Astrocyte (in vitro differentiated cells and primary cell): Measurements from ENCODE around the gene PRSS50. TPM values are rescaled to one million over a fixed set of nuclear protein-coding genes. Genes with fewer than 3 reads are reported as not detected.

Source experiments
- DNase-seq: peaks from one replicate; pipeline ENCODE4 v3.0.0-alpha.2; 2010; ENCODE audit warnings: low read depth
- FAIRE-seq: peaks from 2 replicates; lab custom pipeline; 2011; peaks lifted over from hg19 to GRCh38; lab: Jason Lieb, UNC
- H2AFZ ChIP-seq: 2 replicates; pipeline ENCODE4 v1.6.0; 2012; ENCODE audit warnings: low read depth, low read length, inconsistent platforms
- H3K27ac ChIP-seq: 2 replicates; pipeline ENCODE4 v1.5.1; 2011; ENCODE audit warnings: low read depth, low read length, inconsistent platforms
- H3K27me3 ChIP-seq: 2 replicates; pipeline ENCODE4 v1.6.0; 2011; ENCODE audit warnings: low read length, inconsistent platforms; ENCODE audit not compliant: insufficient read depth
- H3K36me3 ChIP-seq: 2 replicates; pipeline ENCODE4 v1.5.1; 2011; ENCODE audit warnings: low read length, inconsistent platforms; ENCODE audit not compliant: insufficient read depth
- H3K4me1 ChIP-seq: 2 replicates; pipeline ENCODE4 v1.5.1; 2011; ENCODE audit warnings: low read length, inconsistent platforms; ENCODE audit not compliant: insufficient read depth
- H3K4me2 ChIP-seq: 2 replicates; pipeline ENCODE4 v1.6.0; 2012; ENCODE audit warnings: low read length, inconsistent platforms
- H3K4me3 ChIP-seq: 2 replicates; pipeline ENCODE4 v1.5.1; 2011; ENCODE audit warnings: low read depth, mild to moderate bottlenecking, low read length, inconsistent platforms; ENCODE audit not compliant: insufficient read depth
- H3K79me2 ChIP-seq: 2 replicates; pipeline ENCODE4 v1.6.0; 2012; ENCODE audit warnings: mild to moderate bottlenecking, low read length, inconsistent platforms; ENCODE audit not compliant: insufficient read depth
- H3K9ac ChIP-seq: 2 replicates; pipeline ENCODE4 v1.6.0; 2012; ENCODE audit warnings: mild to moderate bottlenecking, low read length, inconsistent platforms
- H3K9me3 ChIP-seq: 2 replicates; pipeline ENCODE4 v1.5.1; 2012; ENCODE audit warnings: low read depth, mild to moderate bottlenecking, low read length, inconsistent platforms; ENCODE audit not compliant: insufficient read depth
- H4K20me1 ChIP-seq: 2 replicates; pipeline ENCODE4 v1.6.0; 2012; ENCODE audit warnings: low read length, inconsistent platforms; ENCODE audit not compliant: insufficient read depth
- H3K27ac Mint-ChIP-seq: one replicate; pipeline ENCODE4 v1.8.0; 2021; ENCODE audit warnings: mild to moderate bottlenecking, mixed read lengths; ENCODE audit not compliant: unreplicated experiment
- H3K27me3 Mint-ChIP-seq: one replicate; pipeline ENCODE4 v1.8.0; 2021; ENCODE audit warnings: low read depth, mixed read lengths; ENCODE audit not compliant: unreplicated experiment
- H3K36me3 Mint-ChIP-seq: one replicate; pipeline ENCODE4 v1.8.0; 2021; ENCODE audit warnings: low read depth, mixed read lengths; ENCODE audit not compliant: unreplicated experiment
- H3K4me1 Mint-ChIP-seq: one replicate; pipeline ENCODE4 v1.8.0; 2021; ENCODE audit warnings: low read depth, mixed read lengths; ENCODE audit not compliant: unreplicated experiment
- H3K4me3 Mint-ChIP-seq: one replicate; pipeline ENCODE4 v1.8.0; 2021; ENCODE audit warnings: mild to moderate bottlenecking, moderate library complexity, mixed read lengths; ENCODE audit not compliant: unreplicated experiment
- H3K9me3 Mint-ChIP-seq: one replicate; pipeline ENCODE4 v1.8.0; 2021; ENCODE audit warnings: mild to moderate bottlenecking, mixed read lengths; ENCODE audit not compliant: unreplicated experiment
- EZH2 ChIP-seq: IDR thresholded peaks from 2 replicates; pipeline ENCODE4 v1.6.1; 2012; ENCODE audit warnings: mild to moderate bottlenecking, low read length, inconsistent platforms; ENCODE audit not compliant: insufficient read depth
- total RNA-seq: library from RNA; stranded (reverse); gene quantifications from 2 replicates; pipeline ENCODE4 v1.2.1, GENCODE V29; 2021
- TF ChIP-seq, protein P1 (sequence below): IDR thresholded peaks from 2 replicates; pipeline ENCODE4 v1.5.1; 2011; ENCODE audit warnings: low read depth, mild to moderate bottlenecking, inconsistent platforms, low read length, moderate library complexity; ENCODE audit not compliant: insufficient read depth

Gene PRSS50
- total RNA-seq, 1 donor from 2014 or later, result not detected

DNA sequence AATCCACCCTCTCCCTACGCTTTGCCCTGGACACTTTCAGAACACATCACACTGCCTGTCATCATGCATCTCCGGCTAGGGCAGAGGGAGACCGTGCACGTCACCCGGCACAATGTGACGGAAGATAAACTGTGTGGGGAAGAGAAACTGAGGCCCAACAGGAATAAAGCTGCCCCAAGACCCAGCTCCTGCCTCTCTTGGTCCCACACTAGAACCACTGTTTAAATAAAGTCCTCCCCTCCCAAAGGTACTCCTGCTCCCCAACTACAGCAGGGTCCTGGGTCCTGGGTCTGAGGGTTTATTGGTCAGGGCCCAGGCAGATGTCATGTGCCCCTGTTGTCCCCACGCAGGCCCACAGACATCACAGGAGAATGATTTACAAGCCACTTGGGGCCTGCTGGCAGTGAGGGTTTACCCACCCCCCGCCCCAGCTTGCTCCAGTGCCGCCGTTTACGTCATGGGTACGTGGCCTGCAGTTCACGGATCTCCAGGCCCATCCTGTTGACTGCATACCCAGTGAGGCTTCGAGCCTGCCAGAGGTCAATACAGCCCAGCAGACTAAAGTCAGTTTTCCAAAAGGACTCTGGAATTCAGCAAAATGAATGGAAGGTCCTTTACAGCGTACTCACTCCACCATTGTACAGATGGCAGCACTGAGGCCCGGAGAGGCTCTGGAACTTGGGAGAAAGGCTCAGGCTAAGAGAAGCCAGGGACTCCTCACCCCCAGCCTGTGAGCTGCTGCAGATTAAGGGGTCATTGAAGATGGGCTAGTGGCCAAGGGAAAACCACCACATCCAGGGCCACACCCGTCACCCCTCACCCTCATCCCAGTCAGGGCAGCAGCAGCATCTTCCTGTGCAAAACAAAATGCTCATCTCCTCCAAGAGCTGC is 47.4 kb downstream of the PRSS50 start:
- Mint-ChIP-seq H3K27me3 (peaks cover 32% of the 10 kb centered on the region), H3K9me3 (peaks cover 2% of the 10 kb centered on the region), H3K36me3 (peaks cover 18% of the 10 kb centered on the region), H3K27ac (no peak overlapping the region), H3K4me3 (no peak overlapping the region), H3K4me1 (peaks cover 1% of the 10 kb centered on the region)
- no peaks in the 10 kb centered on the region for H3K79me2 ChIP-seq
- H3K4me3 ChIP-seq, result no peak overlapping the region
- no peaks in the 10 kb centered on the region for H3K27me3 ChIP-seq
- H3K36me3 ChIP-seq, result no peaks in the 10 kb centered on the region
- TF ChIP-seq EZH2, result no peak
- TF ChIP-seq, protein P1, sequence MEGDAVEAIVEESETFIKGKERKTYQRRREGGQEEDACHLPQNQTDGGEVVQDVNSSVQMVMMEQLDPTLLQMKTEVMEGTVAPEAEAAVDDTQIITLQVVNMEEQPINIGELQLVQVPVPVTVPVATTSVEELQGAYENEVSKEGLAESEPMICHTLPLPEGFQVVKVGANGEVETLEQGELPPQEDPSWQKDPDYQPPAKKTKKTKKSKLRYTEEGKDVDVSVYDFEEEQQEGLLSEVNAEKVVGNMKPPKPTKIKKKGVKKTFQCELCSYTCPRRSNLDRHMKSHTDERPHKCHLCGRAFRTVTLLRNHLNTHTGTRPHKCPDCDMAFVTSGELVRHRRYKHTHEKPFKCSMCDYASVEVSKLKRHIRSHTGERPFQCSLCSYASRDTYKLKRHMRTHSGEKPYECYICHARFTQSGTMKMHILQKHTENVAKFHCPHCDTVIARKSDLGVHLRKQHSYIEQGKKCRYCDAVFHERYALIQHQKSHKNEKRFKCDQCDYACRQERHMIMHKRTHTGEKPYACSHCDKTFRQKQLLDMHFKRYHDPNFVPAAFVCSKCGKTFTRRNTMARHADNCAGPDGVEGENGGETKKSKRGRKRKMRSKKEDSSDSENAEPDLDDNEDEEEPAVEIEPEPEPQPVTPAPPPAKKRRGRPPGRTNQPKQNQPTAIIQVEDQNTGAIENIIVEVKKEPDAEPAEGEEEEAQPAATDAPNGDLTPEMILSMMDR, result no peak
- H3K27ac ChIP-seq, result no peak overlapping the region
- H2AFZ ChIP-seq, result no peak overlapping the region
- no peaks in the 10 kb centered on the region for H3K4me1 ChIP-seq
- no peak for DNase-seq
- H3K4me2 ChIP-seq, result no peak overlapping the region
- H3K9me3 ChIP-seq, result no peaks in the 10 kb centered on the region
- H4K20me1 ChIP-seq, result no peaks in the 10 kb centered on the region
- H3K9ac ChIP-seq, result no peak overlapping the region
- no peak for FAIRE-seq

DNA sequence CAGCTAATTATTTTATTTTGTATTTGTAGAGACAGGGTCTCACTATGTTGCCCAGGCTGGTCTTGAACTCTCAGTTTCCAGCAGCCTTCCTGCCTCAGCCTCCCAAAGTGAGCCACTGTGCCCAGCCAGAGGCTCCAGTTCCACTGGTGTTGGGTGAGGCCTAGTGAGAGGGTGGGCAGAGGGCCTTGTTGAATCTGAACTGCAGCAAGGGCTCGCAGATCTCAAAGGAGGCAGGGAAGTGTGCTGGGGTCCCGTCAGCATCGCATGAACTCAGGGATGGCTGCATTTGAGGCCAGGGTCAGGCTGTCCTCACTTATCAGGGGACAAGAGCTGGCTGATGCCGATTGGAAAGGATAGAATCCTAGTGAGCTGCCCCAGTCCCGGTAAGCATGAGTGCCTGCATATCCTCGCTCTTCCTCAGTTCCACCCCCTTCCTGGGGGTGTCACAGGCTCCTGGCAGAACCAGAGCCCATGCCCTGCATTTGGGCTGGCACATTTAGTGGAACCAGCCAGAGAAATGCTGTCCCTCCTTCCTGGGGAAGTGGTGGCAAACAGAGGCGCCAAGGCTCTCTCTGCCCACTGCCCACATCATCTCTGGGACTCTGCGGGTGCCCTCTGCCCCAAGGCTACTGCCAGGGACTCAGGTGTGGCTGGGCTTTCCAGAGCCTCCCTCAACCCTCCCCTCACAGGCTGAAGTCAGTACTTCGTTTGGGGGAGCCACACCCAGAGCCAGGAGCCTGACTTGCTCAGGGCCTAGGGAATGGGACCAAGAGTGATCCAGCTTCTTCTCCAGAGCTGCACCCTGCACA is 48.3 kb downstream of the PRSS50 start:
- H3K4me3 ChIP-seq, result no peak overlapping the region
- H3K4me2 ChIP-seq, result no peak overlapping the region
- peaks cover 1% of the 10 kb centered on the region for H3K4me1 Mint-ChIP-seq
- H3K27ac Mint-ChIP-seq, result no peak overlapping the region
- no peaks in the 10 kb centered on the region for H3K9me3 Mint-ChIP-seq
- H3K27me3 ChIP-seq, result no peaks in the 10 kb centered on the region
- DNase-seq, result no peak
- no peak overlapping the region for H3K9ac ChIP-seq
- FAIRE-seq, result no peak
- H3K4me3 Mint-ChIP-seq, result no peak overlapping the region
- H3K27me3 Mint-ChIP-seq, result peaks cover 30% of the 10 kb centered on the region
- H3K36me3 Mint-ChIP-seq, result peaks cover 12% of the 10 kb centered on the region
- TF ChIP-seq EZH2, result no peak
- TF ChIP-seq, protein P1, result no peak
- no peaks in the 10 kb centered on the region for H3K79me2 ChIP-seq
- H3K27ac ChIP-seq, result no peak overlapping the region
- H3K4me1 ChIP-seq, result no peaks in the 10 kb centered on the region
- no peak overlapping the region for H2AFZ ChIP-seq
- H3K9me3 ChIP-seq, result no peaks in the 10 kb centered on the region
- H3K36me3 ChIP-seq, result no peaks in the 10 kb centered on the region
- no peaks in the 10 kb centered on the region for H4K20me1 ChIP-seq
